Endothelial cell (in vitro differentiated cells): ENCODE results near the gene POLD4. TPM values are rescaled to one million over a fixed set of nuclear protein-coding genes. Genes with fewer than 3 reads are reported as not detected.

ENCODE experiments used
- DNase-seq: peaks from one replicate; pipeline ENCODE4 v3.0.0; 2021; ENCODE audit warnings: low spot score
- H3K27ac Mint-ChIP-seq: one replicate; pipeline ENCODE4 v1.8.0; 2021; ENCODE audit warnings: mixed read lengths, inconsistent platforms; ENCODE audit not compliant: unreplicated experiment
- H3K27me3 Mint-ChIP-seq: one replicate; pipeline ENCODE4 v1.8.0; 2021; ENCODE audit warnings: mild to moderate bottlenecking, moderate library complexity, mixed read lengths, inconsistent platforms; ENCODE audit not compliant: unreplicated experiment
- H3K36me3 Mint-ChIP-seq: one replicate; pipeline ENCODE4 v1.8.0; 2021; ENCODE audit warnings: mild to moderate bottlenecking, low read depth, mixed read lengths, inconsistent platforms; ENCODE audit not compliant: unreplicated experiment
- H3K4me1 Mint-ChIP-seq: one replicate; pipeline ENCODE4 v1.8.0; 2021; ENCODE audit warnings: mild to moderate bottlenecking, mixed read lengths, inconsistent platforms; ENCODE audit not compliant: unreplicated experiment
- H3K4me3 Mint-ChIP-seq: one replicate; pipeline ENCODE4 v1.8.0; 2021; ENCODE audit warnings: mild to moderate bottlenecking, mixed read lengths, inconsistent platforms; ENCODE audit not compliant: unreplicated experiment
- H3K9me3 Mint-ChIP-seq: one replicate; pipeline ENCODE4 v1.8.0; 2021; ENCODE audit warnings: mixed read lengths, inconsistent platforms; ENCODE audit not compliant: unreplicated experiment
- CTCF ChIP-seq: fragments of 200-600 bp; sonication (generic); IDR thresholded peaks from one replicate; pipeline ENCODE4 v1.5.0; 2021; ENCODE audit warnings: antibody characterized with exemption; ENCODE audit not compliant: unreplicated experiment
- total RNA-seq: library from RNA; stranded (reverse); fragmentation: NEBNext Ultra II Directional; extraction: Animal tissue kit (Norgen Biotek cat#: 25700); gene quantifications from one replicate; pipeline ENCODE4 v1.2.1, GENCODE V29; 2021; ENCODE audit not compliant: unreplicated experiment

Gene POLD4
- total RNA-seq, 1 donor from 2014 or later = 92.1 TPM

DNA sequence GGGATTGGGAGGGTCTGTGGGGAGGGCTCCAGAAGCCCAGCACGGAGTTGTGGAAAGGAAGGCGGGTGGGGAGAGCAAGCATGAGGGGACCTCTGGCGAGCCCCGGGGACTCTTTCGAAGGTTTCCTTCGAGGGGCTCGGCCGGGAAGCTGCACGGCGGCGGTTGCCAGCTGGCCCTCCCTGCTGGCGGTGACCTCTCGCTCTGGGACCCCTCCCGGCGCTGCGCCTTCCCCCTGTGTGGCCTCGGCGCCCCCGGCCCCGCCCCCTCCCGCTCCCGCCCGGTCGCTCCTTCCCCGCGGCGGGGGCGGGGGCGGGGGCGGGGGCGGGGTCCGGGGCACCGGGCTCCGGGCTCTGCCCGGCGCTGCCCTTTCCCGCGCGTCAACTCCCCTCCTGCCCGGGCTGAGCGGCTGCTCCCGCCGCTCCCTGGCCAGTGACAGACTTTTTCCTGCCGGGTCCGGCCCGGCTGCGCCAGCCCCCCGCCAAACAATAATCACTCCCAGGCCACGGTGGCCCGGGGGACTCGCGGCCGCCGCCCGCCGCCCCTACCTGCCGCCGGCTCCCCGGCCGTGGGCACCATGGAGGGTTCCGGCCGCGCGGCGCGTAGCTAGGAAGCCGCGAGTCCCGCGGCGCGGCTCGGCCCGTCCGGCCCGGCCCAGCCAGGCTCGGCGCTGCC is 19.1 kb upstream of the POLD4 start:
- H3K4me3 Mint-ChIP-seq = no peak overlapping the region
- H3K9me3 Mint-ChIP-seq = no peaks in the 10 kb centered on the region
- H3K27me3 Mint-ChIP-seq = peaks cover 19% of the 10 kb centered on the region
- H3K27ac Mint-ChIP-seq = no peak overlapping the region
- H3K36me3 Mint-ChIP-seq = peaks cover 14% of the 10 kb centered on the region
- TF ChIP-seq CTCF = no peak
- peaks cover 45% of the 10 kb centered on the region for H3K4me1 Mint-ChIP-seq
- DNase-seq = no peak

- Mint-ChIP-seq H3K4me1 (peaks cover 45% of the 10 kb centered on the region), H3K4me3 (peak overlapping the region; percentile 92), H3K27ac (peak overlapping the region; percentile 52), H3K36me3 (peaks cover 14% of the 10 kb centered on the region), H3K27me3 (peaks cover 18% of the 10 kb centered on the region), H3K9me3 (no peaks in the 10 kb centered on the region)
- DNase-seq = no peak
- TF ChIP-seq CTCF = no peak
Observed at GRCh38 chr11:67371911-67372320, 18.6 kb upstream of the POLD4 start.

DNA sequence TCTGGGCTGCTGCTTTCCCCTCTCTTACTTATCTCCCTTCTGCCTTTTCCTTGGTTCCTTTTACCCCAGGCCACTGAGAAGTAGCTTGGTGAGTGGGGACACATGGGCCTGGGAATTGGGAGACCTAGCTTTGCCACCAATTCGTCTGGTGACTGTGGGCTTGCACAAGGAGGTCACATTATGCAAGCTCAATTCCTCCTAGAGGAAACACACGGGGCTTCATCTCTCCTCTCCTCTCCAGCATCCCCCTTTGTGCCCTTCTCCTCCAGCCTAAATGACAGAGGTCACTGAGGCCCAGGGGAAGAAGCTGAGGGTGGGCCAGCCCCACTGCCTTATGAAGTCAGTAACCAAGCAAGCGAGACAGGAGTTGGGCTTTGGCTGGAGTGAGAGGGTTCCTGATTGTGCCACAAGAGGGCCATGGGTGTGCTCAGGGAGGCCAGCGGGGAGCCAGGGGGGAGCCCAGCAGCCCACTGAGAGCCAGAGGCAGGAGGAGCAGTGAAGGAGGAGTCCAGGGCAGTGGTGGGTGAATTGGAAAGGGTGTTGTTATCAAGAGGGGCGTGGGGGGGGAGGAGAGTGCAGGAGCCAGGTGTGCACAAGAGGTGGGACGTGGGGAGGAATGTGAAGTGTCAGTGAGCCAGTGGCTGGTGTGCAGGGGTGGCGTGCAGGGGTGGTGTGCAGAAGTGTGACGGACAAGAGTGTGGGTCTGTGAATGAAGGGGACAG is 18.0 kb upstream of the POLD4 start:
- H3K9me3 Mint-ChIP-seq = no peaks in the 10 kb centered on the region

GRCh38 chr11:67370351-67371076 is 17.2 kb upstream of the POLD4 start:
- no peaks in the 10 kb centered on the region for H3K9me3 Mint-ChIP-seq
- H3K36me3 Mint-ChIP-seq = peaks cover 22% of the 10 kb centered on the region
- TF ChIP-seq CTCF = no peak
- peak overlapping the region; percentile 23 for H3K4me3 Mint-ChIP-seq
- H3K27ac Mint-ChIP-seq = no peak overlapping the region
- no peak for DNase-seq
- H3K27me3 Mint-ChIP-seq = peaks cover 19% of the 10 kb centered on the region
- peaks cover 49% of the 10 kb centered on the region for H3K4me1 Mint-ChIP-seq

More for the DNA sequence above, 18.0 kb upstream of the POLD4 start:
- peaks cover 18% of the 10 kb centered on the region for H3K27me3 Mint-ChIP-seq
- peaks cover 14% of the 10 kb centered on the region for H3K36me3 Mint-ChIP-seq
- no peak for TF ChIP-seq CTCF
- peaks cover 45% of the 10 kb centered on the region for H3K4me1 Mint-ChIP-seq
- H3K4me3 Mint-ChIP-seq = peak overlapping the region; percentile 92
- no peak overlapping the region for H3K27ac Mint-ChIP-seq
- peak; percentile 53 for DNase-seq
